ENCODE measurements around the gene PLXDC1.
"Not testable (repeated sequence)": the region's sequence is repeated elsewhere in the genome, so short reads cannot be mapped to it uniquely, and the experiment has no call there.

PLXDC1 gene

GRCh38 chr17:39153599-39154051 lies 2.2 kb upstream of the PLXDC1 start:
- peak; percentile 57 for DNase-seq (ENCODE audit: low spot score)

- DNase-seq (ENCODE audit: low spot score), result no peak
These were observed 744 bp upstream of the PLXDC1 start for GRCh38 chr17:39151943-39152818.

GRCh38 chr17:39150795-39151149 lies 665 bp downstream of the PLXDC1 start:
- DNase-seq (ENCODE audit: low spot score), result no peak

GRCh38 chr17:39150104-39150634 lies 1.3 kb downstream of the PLXDC1 start:
- no peak for DNase-seq (ENCODE audit: low spot score)

- no peak for DNase-seq (ENCODE audit: low spot score)
These were observed 3.9 kb downstream of the PLXDC1 start for GRCh38 chr17:39147221-39148185.

- DNase-seq (ENCODE audit: low spot score), result no peak
These were observed 5.2 kb downstream of the PLXDC1 start for GRCh38 chr17:39146273-39146672.

GRCh38 chr17:39145143-39145542 lies 6.3 kb downstream of the PLXDC1 start:
- no peak for DNase-seq (ENCODE audit: low spot score)

- DNase-seq (ENCODE audit: low spot score), result no peak
These were observed 7.0 kb downstream of the PLXDC1 start for GRCh38 chr17:39144416-39144840.

- DNase-seq (ENCODE audit: low spot score), result no peak
These were observed 7.8 kb downstream of the PLXDC1 start for GRCh38 chr17:39143552-39144093.

GRCh38 chr17:39141915-39142664 lies 9.3 kb downstream of the PLXDC1 start:
- DNase-seq (ENCODE audit: low spot score), result no peak

- DNase-seq (ENCODE audit: low spot score), result no peak
These were observed 10.1 kb downstream of the PLXDC1 start for GRCh38 chr17:39141294-39141693.

- DNase-seq (ENCODE audit: low spot score), result no peak
These were observed 11.9 kb downstream of the PLXDC1 start for GRCh38 chr17:39139561-39139960.

GRCh38 chr17:39139161-39139511 lies 12.3 kb downstream of the PLXDC1 start:
- DNase-seq (ENCODE audit: low spot score), result no peak

GRCh38 chr17:39138431-39139160 lies 12.8 kb downstream of the PLXDC1 start:
- no peak for DNase-seq (ENCODE audit: low spot score)

GRCh38 chr17:39134878-39135277 lies 16.6 kb downstream of the PLXDC1 start:
- DNase-seq (ENCODE audit: low spot score), result no peak

- no peak for DNase-seq (ENCODE audit: low spot score)
These were observed 19.2 kb downstream of the PLXDC1 start for GRCh38 chr17:39132192-39132610.

- no peak for DNase-seq (ENCODE audit: low spot score)
These were observed 19.8 kb downstream of the PLXDC1 start for GRCh38 chr17:39131616-39132015.

- DNase-seq (ENCODE audit: low spot score), result no peak
These were observed 21.2 kb downstream of the PLXDC1 start for GRCh38 chr17:39130205-39130604.

GRCh38 chr17:39129544-39129943 lies 21.9 kb downstream of the PLXDC1 start:
- DNase-seq (ENCODE audit: low spot score), result not testable (repeated sequence)

GRCh38 chr17:39126436-39126835 lies 25.0 kb downstream of the PLXDC1 start:
- no peak for DNase-seq (ENCODE audit: low spot score)
